Measurements from ENCODE around the gene CELSR1.
A peak's percentile ranks its signal among the peaks of the same experiment; 100 is the strongest.

Gene CELSR1

GRCh38 chr22:46446799-46447198 is 90.6 kb downstream of the CELSR1 start:
- Histone ChIP-seq H4K91ac (ENCODE audit: low read depth, low read length) (no peak overlapping the region), H3K4me1 (ENCODE audit: control insufficient read depth in 1 of 2, insufficient read depth in 2 of 2, low read length in 2 of 2) (peaks cover 11 to 28% of the 10 kb centered on the region in 2 experiments)
- DNase-seq, result no peak

GRCh38 chr22:46445771-46446420 is 91.5 kb downstream of the CELSR1 start:
- Histone ChIP-seq H3K23ac (ENCODE audit: low read length) (no peak overlapping the region), H3K4me1 (ENCODE audit: control insufficient read depth in 1 of 2, insufficient read depth in 2 of 2, low read length in 2 of 2) (peaks cover 8 to 20% of the 10 kb centered on the region in 2 experiments), H3K27me3 (ENCODE audit: insufficient read depth, low read length) (no peaks in the 10 kb centered on the region)

More at GRCh38 chr22:46446799-46447198, 90.6 kb downstream of the CELSR1 start:
- Histone ChIP-seq H3K4ac (ENCODE audit: low read depth, low read length) (no peak overlapping the region), H3K4me3 (ENCODE audit: low read depth, low read length) (no peak overlapping the region), H4K8ac (ENCODE audit: low read depth, low read length) (no peak overlapping the region), H4K12ac (ENCODE audit: low read depth, low read length) (no peak overlapping the region), H2BK5ac (ENCODE audit: low read depth, low read length, poor library complexity) (no peak overlapping the region), H2BK12ac (ENCODE audit: low read length) (no peak overlapping the region), H3K36me3 (ENCODE audit: control insufficient read depth in 1 of 2, insufficient read depth in 2 of 2, low read length in 2 of 2) (no peaks in the 10 kb centered on the region), H3K14ac (ENCODE audit: low read length) (no peak overlapping the region), H3K27me3 (ENCODE audit: insufficient read depth, low read length) (no peaks in the 10 kb centered on the region), H3K27ac (ENCODE audit: low read depth, low read length) (no peak overlapping the region), H2AK5ac (ENCODE audit: low read length) (no peak overlapping the region), H3K23ac (ENCODE audit: low read length) (no peak overlapping the region), H2AFZ (ENCODE audit: insufficient read depth, low read length, poor library complexity) (no peak overlapping the region), H3K18ac (ENCODE audit: low read length) (no peak overlapping the region), H3K9ac (ENCODE audit: low read length) (no peak overlapping the region), H3K79me1 (ENCODE audit: low read length) (peaks cover 3% of the 10 kb centered on the region), H3K9me3 (ENCODE audit: insufficient read depth, low read depth, low read length) (peaks cover 3% of the 10 kb centered on the region), H2BK120ac (ENCODE audit: insufficient read depth, low read length, poor library complexity) (no peak overlapping the region), H3K79me2 (ENCODE audit: control insufficient read depth, insufficient read depth, low read length, poor library complexity) (no peaks in the 10 kb centered on the region), H3K4me2 (ENCODE audit: low read length) (no peak overlapping the region)
- WGBS (ENCODE audit: extremely low coverage, insufficient coverage, insufficient read length), result no CpG with 5 or more reads among the region's 4 CpGs

GRCh38 chr22:46444390-46444854 is 93.0 kb downstream of the CELSR1 start:
- no peak overlapping the region for H3K27ac ChIP-seq (ENCODE audit: low read depth, low read length)
- no peak overlapping the region for H2BK5ac ChIP-seq (ENCODE audit: low read depth, low read length, poor library complexity)
- H3K36me3 ChIP-seq (ENCODE audit: control insufficient read depth in 1 of 2, insufficient read depth in 2 of 2, low read length in 2 of 2), result no peaks in the 10 kb centered on the region
- H3K79me1 ChIP-seq (ENCODE audit: low read length), result peaks cover 2% of the 10 kb centered on the region
- no peak overlapping the region for H3K23ac ChIP-seq (ENCODE audit: low read length)
- H4K8ac ChIP-seq (ENCODE audit: low read depth, low read length), result no peak overlapping the region
- no peak overlapping the region for H4K12ac ChIP-seq (ENCODE audit: low read depth, low read length)
- WGBS (ENCODE audit: extremely low coverage, insufficient coverage, insufficient read length), result no CpG with 5 or more reads among the region's 10 CpGs
- no peak overlapping the region for H3K4me2 ChIP-seq (ENCODE audit: low read length)
- H3K79me2 ChIP-seq (ENCODE audit: control insufficient read depth, insufficient read depth, low read length, poor library complexity), result no peaks in the 10 kb centered on the region
- no peak overlapping the region for H3K4ac ChIP-seq (ENCODE audit: low read depth, low read length)
- H2AFZ ChIP-seq (ENCODE audit: insufficient read depth, low read length, poor library complexity), result no peak overlapping the region
- DNase-seq, result peak in 1 of 2 donors; percentile 16
- peaks cover 2% of the 10 kb centered on the region for H3K9me3 ChIP-seq (ENCODE audit: insufficient read depth, low read depth, low read length)
- H3K27me3 ChIP-seq (ENCODE audit: insufficient read depth, low read length), result no peaks in the 10 kb centered on the region
- no peak overlapping the region for H3K4me3 ChIP-seq (ENCODE audit: low read depth, low read length)
- H3K14ac ChIP-seq (ENCODE audit: low read length), result no peak overlapping the region
- peaks cover 5 to 14% of the 10 kb centered on the region in 2 experiments for H3K4me1 ChIP-seq (ENCODE audit: control insufficient read depth in 1 of 2, insufficient read depth in 2 of 2, low read length in 2 of 2)
- no peak overlapping the region for H2BK12ac ChIP-seq (ENCODE audit: low read length)
- no peak overlapping the region for H2BK120ac ChIP-seq (ENCODE audit: insufficient read depth, low read length, poor library complexity)
- no peak overlapping the region for H2AK5ac ChIP-seq (ENCODE audit: low read length)
- H3K9ac ChIP-seq (ENCODE audit: low read length), result no peak overlapping the region
- H4K91ac ChIP-seq (ENCODE audit: low read depth, low read length), result no peak overlapping the region
- no peak overlapping the region for H3K18ac ChIP-seq (ENCODE audit: low read length)

More at GRCh38 chr22:46445771-46446420, 91.5 kb downstream of the CELSR1 start:
- H2BK120ac ChIP-seq (ENCODE audit: insufficient read depth, low read length, poor library complexity), result no peak overlapping the region
- no peak overlapping the region for H2AFZ ChIP-seq (ENCODE audit: insufficient read depth, low read length, poor library complexity)
- H2BK12ac ChIP-seq (ENCODE audit: low read length), result no peak overlapping the region
- peak; percentile 79 to 80 for DNase-seq
- H3K9ac ChIP-seq (ENCODE audit: low read length), result no peak overlapping the region
- no peak overlapping the region for H3K27ac ChIP-seq (ENCODE audit: low read depth, low read length)
- no peaks in the 10 kb centered on the region for H3K79me2 ChIP-seq (ENCODE audit: control insufficient read depth, insufficient read depth, low read length, poor library complexity)
- H3K14ac ChIP-seq (ENCODE audit: low read length), result no peak overlapping the region
- H3K9me3 ChIP-seq (ENCODE audit: insufficient read depth, low read depth, low read length), result peaks cover 3% of the 10 kb centered on the region
- no peak overlapping the region for H3K4me2 ChIP-seq (ENCODE audit: low read length)
- no peak overlapping the region for H2AK5ac ChIP-seq (ENCODE audit: low read length)
- H4K91ac ChIP-seq (ENCODE audit: low read depth, low read length), result no peak overlapping the region
- H3K18ac ChIP-seq (ENCODE audit: low read length), result no peak overlapping the region
- no CpG with 5 or more reads among the region's 21 CpGs for WGBS (ENCODE audit: extremely low coverage, insufficient coverage, insufficient read length)
- no peak overlapping the region for H4K12ac ChIP-seq (ENCODE audit: low read depth, low read length)
- H3K4ac ChIP-seq (ENCODE audit: low read depth, low read length), result no peak overlapping the region
- H3K79me1 ChIP-seq (ENCODE audit: low read length), result peaks cover 2% of the 10 kb centered on the region
- H2BK5ac ChIP-seq (ENCODE audit: low read depth, low read length, poor library complexity), result no peak overlapping the region
- H3K36me3 ChIP-seq (ENCODE audit: control insufficient read depth in 1 of 2, insufficient read depth in 2 of 2, low read length in 2 of 2), result no peaks in the 10 kb centered on the region
- no peak overlapping the region for H3K4me3 ChIP-seq (ENCODE audit: low read depth, low read length)
- no peak overlapping the region for H4K8ac ChIP-seq (ENCODE audit: low read depth, low read length)

DNA sequence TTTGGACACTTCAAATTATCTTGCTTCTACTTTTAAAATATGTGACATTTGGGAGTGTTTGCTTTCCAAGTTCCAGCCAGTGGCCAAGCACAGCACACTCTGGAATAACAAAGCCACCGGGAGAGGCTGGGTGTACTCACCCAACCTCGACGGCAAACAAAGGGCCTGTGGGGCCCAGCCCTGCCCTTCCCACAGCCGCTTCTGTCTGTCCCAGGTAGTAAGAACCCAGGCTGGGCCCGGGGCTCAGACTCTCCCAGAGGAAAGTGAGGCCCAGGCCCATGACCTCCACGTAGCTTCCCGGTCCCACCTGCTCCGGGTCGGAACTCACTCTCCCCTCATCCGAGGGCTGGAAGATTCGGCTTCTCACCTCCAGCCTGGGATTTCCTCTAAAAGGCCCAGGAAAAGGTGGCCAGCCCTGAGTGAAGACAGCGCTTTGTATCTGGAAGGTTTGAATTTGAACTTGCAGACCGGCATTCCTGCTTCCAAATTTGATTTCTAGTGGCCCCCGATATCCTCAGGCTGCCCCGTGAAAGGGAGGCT is 93.5 kb downstream of the CELSR1 start:
- Histone ChIP-seq H4K91ac (ENCODE audit: low read depth, low read length) (no peak overlapping the region), H3K23ac (ENCODE audit: low read length) (no peak overlapping the region), H3K79me2 (ENCODE audit: control insufficient read depth, insufficient read depth, low read length, poor library complexity) (no peaks in the 10 kb centered on the region), H3K9me3 (ENCODE audit: insufficient read depth, low read depth, low read length) (no peaks in the 10 kb centered on the region), H4K12ac (ENCODE audit: low read depth, low read length) (no peak overlapping the region), H3K18ac (ENCODE audit: low read length) (no peak overlapping the region), H3K14ac (ENCODE audit: low read length) (no peak overlapping the region), H3K9ac (ENCODE audit: low read length) (no peak overlapping the region), H3K4me3 (ENCODE audit: low read depth, low read length) (no peak overlapping the region), H3K4me2 (ENCODE audit: low read length) (no peak overlapping the region), H3K27me3 (ENCODE audit: insufficient read depth, low read length) (no peaks in the 10 kb centered on the region), H3K4ac (ENCODE audit: low read depth, low read length) (no peak overlapping the region), H2BK5ac (ENCODE audit: low read depth, low read length, poor library complexity) (no peak overlapping the region), H2AK5ac (ENCODE audit: low read length) (no peak overlapping the region), H3K36me3 (ENCODE audit: control insufficient read depth in 1 of 2, insufficient read depth in 2 of 2, low read length in 2 of 2) (no peaks in the 10 kb centered on the region), H3K79me1 (ENCODE audit: low read length) (peaks cover 2% of the 10 kb centered on the region), H3K27ac (ENCODE audit: low read depth, low read length) (no peak overlapping the region), H2BK120ac (ENCODE audit: insufficient read depth, low read length, poor library complexity) (peak overlapping the region; percentile 6), H3K4me1 (ENCODE audit: control insufficient read depth in 1 of 2, insufficient read depth in 2 of 2, low read length in 2 of 2) (peaks cover 5 to 14% of the 10 kb centered on the region in 2 experiments), H4K8ac (ENCODE audit: low read depth, low read length) (no peak overlapping the region), H2AFZ (ENCODE audit: insufficient read depth, low read length, poor library complexity) (no peak overlapping the region), H2BK12ac (ENCODE audit: low read length) (no peak overlapping the region)
- no CpG with 5 or more reads among the region's 15 CpGs for WGBS (ENCODE audit: extremely low coverage, insufficient coverage, insufficient read length)
- no peak for DNase-seq

Measured in trophoblast cell (in vitro differentiated cells and primary cell).